NB4 (cell line): ENCODE results near the gene HEMGN.

Experiments
- CTCF ChIP-seq: IDR thresholded peaks from one replicate; pipeline ENCODE4 v1.5.1; 2012; ENCODE audit warnings: low read depth, low read length
- MAX ChIP-seq: IDR thresholded peaks from 2 replicates; pipeline ENCODE4 v1.6.1; 2011; ENCODE audit warnings: low read depth, low read length
- MYC ChIP-seq: IDR thresholded peaks from 2 replicates; pipeline ENCODE4 v1.6.1; 2011; ENCODE audit warnings: low read depth, low read length
- POLR2A ChIP-seq: IDR thresholded peaks from 2 replicates; pipeline ENCODE4 v1.6.1; 2011; ENCODE audit warnings: mild to moderate bottlenecking; ENCODE audit not compliant: insufficient read length; ENCODE audit errors: extremely low read depth

- no peak for TF ChIP-seq POLR2A
- TF ChIP-seq CTCF, result no peak
- TF ChIP-seq MAX, result no peak
- no peak for TF ChIP-seq MYC
These were observed 23.4 kb upstream of the HEMGN start for GRCh38 chr9:97961361-97961760.
